Panc1 (cell line): ENCODE measurements around the gene THAP9.

Experiments
- CTCF ChIP-seq: fragments of 450-650 bp; IDR thresholded peaks from 2 replicates; pipeline ENCODE4 v1.5.1; 2017; ENCODE audit warnings: mild to moderate bottlenecking
- REST ChIP-seq, 2 experiments: IDR thresholded peaks; 2 replicates each; pipeline ENCODE4 v1.6.1; 2011 to 2012; ENCODE audit warnings: low read depth in 2 of 2, control low read depth in 1 of 2, low read length in 1 of 2, mild to moderate bottlenecking in 1 of 2, moderate library complexity in 1 of 2; ENCODE audit not compliant: insufficient read depth in 1 of 2

- no peak for TF ChIP-seq CTCF
- TF ChIP-seq REST (IDR thresholded peaks at IDR 0.05; ENCODE audit: insufficient read depth in 1 of 2, low read depth in 2 of 2, low read length in 1 of 2), result no peak
These were observed 32.0 kb upstream of the THAP9 start for GRCh38 chr4:82868572-82868971.
